Limb (tissue), 2 donors: ENCODE data around the gene TNNT3.
A peak's percentile ranks its signal among the peaks of the same experiment; 100 is the strongest.
"Not testable (repeated sequence)": the region's sequence is repeated elsewhere in the genome, so short reads cannot be mapped to it uniquely, and the experiment has no call there.

Experiments
- DNase-seq, 2 donors: peaks; one replicate each; pipeline ENCODE4 v3.0.0-alpha.2; 2016; ENCODE audit errors: extremely low spot score in 2 of 2

TNNT3 gene

DNA sequence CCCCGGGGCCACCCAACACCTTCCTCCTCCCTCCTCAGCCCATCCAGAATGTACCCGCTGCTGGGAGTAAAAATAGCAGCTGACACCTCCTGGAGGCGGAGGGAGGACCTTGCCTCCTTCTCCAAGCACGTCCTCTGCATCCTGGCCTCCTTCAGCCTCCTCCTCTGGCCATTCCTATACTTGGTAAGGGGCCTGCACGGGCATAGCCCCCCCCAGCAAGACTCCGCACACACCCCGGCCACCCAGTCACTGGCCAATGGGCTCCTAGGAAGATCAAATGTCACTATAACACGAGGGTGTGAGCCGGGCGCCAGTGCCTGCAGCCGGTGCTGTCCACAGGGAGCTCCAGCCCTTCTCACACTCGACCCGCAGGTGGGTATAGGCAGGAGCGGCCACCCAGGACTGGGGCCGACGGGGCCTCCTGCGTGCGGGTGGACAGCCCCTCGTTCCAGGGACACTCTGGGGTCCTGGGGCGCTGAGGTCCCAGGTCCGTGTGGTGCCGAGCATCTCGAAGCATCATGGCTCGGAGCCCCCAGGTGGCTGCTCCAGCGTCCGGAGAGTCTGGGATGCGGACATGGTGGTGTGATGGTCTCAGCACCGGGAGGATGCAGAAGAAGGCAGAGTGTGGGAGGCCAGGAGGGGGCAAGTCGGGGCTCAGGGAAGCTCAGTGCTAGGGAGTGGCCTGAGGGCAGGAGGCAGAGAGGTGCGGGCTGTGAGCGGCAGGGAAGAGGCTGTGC is at the start of gene TNNT3:
TSS of gene TNNT3 (plus strand) at position 313 of the 737 bp plus-strand sequence. CDS start 3,172 bp downstream, outside the sequence.
- DNase-seq: peak in 1 of 2 donors; percentile 52

DNA sequence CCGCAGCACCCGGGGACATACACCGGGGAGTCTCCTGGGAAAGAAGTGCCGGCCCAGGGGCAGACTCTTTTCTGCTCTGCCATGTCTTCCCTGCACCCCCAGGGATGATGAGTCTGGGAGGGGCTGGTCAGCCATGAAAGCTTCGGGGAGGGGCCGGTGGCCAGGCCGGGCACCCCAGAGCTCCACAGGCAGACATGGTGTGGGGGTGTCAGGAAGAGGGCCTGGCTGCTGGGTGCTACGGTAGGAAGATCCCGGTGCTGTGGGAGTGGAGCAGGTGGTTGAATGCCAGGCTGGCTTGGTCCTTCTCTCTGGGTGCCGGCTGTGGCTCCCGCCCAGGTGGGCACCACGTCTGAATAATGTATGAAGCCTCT is 49.2 kb upstream of the TNNT3 start:
- DNase-seq: no peak

DNA sequence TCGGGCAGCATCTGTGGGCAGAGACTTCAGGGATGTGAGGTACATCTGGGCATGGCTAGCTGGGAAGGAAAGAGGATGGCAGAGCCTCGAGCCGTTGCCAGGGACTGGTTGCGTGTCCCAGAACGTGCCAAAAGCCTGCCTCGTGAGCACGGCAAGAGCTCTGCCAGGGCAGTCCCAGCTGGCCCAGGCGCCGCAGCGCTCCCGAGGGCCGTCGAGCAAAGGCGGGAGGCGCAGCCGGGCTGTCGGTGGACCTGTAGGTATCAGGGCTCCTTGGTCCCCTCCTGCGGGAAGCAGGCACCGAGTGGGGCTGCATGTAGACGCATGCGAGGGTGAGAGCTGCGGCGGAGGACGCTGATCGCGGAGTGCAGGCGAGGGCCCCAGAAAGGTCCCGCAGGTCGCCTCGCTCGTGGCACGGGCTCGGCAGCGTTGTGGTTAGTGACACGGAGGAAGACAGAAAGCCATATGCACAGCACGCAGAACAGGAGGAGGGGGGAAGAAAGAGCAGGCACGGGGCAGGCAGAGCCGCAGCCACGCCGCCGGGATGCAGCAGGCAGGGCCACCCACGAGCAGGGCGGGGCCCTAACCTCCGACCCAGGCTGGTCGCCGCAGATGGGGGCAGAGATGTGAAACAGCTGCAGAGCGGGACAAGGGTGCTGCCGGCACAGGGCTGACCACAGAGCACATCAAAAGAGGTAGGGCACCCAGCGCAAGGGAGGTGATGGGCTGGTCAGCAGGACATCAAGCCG is 48.6 kb upstream of the TNNT3 start:
- DNase-seq: no peak

DNA sequence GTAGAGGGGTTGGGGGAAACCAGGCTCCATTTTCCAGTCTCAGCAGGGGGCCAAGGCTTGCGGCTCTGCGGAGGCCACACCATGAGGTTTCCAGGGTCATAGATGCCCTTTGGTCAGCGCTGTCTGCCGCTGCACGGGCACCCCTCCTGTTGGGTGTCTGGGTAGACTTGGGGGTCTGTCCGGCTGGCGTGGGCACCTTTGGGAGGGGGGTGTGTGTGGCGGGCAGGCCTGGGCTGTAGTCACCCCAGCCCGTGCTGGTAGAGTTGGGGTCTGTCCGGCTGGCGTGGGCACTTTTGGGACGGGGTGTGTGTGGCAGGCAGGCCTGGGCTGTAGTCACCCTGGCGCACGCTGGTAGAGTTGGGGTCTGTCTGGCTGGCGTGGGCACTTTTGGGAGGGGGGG is 48.0 kb upstream of the TNNT3 start:
- no peak for DNase-seq

DNA sequence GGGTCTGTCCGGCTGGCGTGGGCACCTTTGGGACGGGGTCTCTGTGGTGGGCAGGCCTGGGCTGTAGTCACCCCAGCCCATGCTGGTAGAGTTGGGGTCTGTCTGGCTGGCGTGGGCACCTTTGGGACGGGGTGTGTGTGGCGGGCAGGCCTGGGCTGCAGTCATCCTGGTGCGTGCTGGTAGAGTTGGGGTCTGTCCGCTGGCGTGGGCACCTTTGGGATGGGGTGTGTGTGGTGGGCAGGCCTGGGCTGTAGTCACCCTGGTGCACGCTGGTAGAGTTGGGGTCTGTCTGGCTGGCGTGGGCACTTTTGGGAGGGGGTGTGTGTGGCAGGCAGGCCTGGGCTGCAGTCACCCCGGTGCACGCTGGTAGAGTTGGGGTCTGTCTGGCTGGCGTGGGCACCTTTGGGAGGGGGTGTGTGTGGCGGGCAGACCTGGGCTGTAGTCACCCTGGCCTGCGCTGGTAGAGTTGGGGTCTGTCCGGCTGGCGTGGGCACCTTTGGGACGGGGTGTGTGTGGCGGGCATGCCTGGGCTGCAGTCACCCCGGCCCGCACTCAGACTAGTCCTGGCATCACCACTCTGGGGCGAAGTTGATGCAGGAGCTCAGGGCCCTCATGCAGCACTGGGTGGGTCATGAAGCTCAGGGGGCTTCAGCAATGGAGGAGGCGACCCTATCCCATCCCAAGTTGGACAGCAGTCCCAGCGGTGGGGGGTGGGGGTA is 47.1 kb upstream of the TNNT3 start:
- DNase-seq: no peak

DNA sequence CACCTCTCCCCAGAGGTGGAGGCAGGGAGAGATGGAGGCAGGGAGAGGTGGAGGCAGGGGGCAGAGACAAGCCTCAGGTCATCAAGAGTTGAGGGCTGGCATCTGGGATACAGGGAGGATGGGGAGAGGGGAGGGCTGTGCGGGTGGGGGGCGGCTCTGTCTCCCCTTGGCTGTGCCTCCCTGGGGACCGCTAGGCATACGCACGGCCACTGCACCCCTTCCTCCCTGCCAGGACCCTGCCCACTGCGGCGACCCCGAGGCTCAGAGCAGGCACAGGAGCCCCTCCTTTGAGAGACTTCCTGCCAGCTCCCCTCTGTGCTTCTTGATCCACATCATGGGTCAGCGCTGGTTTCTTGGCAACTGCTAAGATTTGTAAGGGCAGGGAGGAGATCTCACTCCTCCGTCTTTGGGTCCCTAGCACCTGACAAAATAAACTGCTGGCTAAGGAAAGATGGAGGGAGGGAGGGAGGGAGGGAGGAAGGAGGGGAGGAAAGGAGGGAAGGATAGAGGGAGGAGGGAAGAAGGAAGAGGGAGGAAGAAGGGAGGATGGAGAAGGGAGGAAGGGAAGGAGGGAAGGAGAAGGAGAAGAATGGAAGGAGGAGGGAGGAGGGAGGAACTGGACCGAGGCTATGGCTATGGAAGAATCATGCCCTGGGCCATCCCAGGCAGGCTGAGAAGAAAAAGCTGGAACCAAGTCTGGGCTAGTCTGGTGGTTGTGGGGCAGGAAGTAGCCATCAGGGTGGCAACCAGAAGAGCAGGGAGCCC is 46.3 kb upstream of the TNNT3 start:
- DNase-seq: peak in 1 of 2 donors; percentile 30

DNA sequence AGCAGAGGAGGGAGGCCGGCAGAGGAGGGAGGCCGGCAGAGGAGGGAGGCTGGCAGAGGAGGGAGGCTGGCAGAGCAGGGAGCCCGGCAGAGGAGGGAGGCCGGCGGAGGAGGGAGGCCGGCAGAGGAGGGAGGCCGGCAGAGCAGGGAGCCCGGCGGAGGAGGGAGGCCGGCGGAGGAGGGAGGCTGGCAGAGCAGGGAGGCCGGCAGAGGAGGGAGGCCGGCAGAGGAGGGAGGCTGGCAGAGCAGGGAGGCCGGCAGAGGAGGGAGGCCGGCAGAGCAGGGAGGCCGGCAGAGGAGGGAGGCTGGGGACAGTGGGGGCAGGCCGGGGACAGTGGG is 45.7 kb upstream of the TNNT3 start:
- DNase-seq: not testable (repeated sequence)

DNA sequence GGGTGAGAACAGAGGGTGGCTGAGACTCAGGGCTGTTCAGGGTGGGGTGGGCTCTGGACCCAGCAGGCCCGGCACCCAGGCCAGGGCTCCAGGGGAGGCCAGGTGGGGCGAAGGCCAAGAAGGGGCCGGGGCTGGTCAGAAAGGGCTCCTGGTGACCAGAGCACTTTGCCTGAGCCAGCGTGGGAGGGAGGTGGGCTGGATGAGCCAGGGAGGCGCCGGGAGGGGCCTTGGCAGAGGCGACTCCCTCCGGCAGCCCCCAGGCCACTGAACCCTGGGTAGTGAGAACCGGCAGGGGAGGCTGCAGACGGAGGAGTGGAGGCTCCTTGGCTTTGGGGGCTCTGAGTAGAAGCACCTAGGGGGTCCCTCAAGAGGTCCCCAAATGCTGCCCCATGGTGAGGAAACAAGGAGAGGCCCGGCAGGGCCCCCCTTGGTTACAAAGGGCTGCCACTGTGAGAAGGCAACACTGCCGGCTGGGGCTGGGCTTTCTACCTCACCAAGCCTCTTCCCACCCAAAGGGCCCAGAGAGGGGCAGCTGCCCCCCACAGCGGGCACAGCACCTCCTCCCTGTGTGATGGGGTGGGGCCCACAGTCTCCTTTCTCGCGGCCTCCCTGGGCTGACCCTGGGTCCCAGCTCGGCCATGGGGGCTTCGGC is 44.9 kb upstream of the TNNT3 start:
- not testable (repeated sequence) for DNase-seq

DNA sequence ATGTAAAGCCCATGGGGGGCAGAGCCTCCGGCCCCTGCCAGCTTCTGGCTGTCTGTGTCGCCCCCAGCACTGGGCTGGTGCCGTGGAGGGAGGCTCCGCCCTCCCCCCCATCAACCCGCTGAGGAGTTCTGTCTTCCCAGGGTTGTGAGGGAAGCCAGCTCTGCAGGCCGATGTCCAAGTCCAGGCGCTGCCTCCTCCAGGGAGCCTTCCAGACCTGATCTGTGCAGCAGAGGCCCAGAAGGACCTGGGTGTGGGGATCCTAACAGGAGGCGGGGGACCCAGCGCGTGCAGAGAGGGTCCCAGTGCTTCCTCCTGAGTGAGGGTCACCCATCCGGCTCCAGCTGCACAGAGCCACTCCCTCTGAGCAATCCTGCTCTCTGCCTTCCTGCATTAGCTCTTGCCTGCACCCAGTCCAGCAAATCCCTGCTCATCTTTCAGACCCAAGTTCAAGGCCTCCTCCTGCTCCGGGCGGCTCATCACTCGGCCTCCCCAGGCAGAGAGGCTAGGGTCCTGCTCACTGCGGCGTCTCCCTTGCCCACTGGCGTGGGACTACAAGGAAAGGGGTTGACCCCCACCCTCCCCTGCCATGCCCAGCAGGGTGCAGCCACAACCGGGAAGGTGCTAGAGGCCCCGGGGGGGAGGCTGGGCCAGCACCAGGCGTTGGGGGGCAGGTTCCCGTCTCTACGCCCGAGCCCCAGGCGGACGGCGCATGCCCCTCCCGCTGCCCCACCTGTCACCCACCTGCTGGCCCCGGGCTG is 44.2 kb upstream of the TNNT3 start:
- no peak for DNase-seq

DNA sequence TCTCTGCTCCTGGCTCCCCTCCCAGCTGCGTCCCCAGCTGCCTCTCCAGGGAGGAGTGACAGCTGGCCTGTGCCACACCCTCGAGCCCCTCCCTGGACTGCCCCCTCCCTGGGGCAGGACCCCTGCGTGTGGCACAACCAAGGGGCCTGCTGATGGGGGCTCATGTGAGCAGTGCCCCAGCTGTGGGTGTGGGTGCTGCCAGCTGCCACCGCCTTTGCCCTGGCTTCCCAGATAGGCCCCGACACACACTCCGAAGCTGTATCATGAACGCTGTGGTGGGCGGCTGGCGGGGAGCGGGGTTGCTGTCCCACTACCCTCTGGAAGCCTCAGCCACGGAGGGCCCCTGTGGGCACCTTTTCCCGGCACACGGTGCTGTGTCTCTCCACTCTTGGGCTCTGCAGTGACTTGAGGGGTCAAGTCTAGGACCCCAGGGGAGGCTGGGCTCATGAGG is 43.6 kb upstream of the TNNT3 start:
- not testable (repeated sequence) for DNase-seq

DNA sequence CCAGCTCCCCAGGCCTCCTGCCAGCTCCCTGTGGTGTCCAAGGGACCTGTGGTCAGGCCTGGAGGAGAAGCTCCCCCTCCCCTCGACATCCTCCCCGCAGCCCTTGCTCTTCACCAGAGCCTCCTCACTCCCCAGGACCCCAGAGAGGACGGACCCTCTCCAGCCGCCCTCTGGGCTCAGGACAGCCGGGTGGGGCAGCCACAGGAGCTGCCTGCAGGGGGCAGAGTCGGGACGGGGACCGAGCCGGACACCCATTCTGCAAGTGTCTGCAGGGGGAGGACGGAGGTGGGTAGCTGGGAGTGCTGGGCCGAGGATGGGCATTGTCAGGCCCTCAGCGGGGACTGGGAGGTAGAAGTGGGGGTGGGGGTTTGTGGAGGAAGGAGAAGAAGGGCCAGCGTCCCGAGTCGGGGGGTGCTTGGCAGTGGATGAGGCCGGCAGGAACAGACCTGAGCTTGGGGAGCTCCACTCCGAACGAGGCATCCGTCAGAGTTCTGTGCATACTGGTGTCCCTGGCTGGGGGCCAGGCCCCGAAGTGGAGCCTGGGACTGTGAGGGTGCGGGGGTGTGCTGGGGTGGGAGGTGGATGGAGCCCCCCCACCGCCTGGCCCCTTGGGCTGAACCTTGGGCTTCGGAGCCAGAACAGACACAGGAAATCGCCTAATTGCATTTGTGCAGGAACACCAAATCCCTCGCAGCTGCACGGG is 43.0 kb upstream of the TNNT3 start:
- DNase-seq: peak; percentile 79 to 82

DNA sequence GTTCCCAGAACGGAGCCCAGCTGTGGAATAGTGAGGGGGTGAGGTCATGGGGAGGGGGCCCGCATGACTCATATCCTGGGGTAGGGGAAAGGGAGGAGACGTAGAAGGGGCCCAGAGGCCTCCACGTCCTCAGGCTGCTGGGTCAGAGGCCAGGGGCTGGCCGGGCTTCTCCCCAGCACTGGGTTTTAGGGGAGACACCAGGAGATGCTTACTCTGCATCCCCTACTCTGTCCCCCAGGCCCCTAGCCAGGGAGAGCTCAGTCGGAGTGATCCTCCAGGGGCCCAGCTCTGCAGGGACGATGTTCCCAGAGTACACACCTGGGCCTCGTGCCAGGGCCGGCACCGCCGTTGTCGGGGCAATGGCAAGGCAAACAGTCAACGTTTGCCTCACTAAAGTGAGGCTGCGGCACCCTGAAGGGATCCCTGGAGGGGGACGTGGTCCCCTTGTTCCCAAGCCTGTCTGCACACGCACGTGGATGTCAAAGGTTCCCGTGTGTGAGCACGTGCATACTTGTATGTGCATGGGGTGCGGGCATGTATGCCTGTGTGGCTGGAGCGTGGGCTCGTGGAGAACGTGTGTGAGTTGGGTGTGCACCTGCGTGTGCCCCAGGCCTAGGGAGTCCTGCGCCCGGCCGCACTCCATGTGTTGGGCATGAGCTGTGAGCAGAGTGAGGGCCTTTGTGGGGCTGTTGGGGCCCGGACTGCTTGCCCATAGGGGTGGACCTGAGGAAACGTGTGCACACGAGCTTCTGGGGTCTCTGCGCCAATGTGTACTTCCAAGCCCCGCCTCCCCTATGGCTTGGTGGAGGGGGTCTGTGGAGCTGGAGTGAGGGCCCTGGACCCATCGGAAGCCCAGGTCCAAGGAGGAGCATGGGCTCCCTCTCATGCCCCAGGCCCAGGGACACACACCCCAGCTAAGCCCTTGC is 42.0 kb upstream of the TNNT3 start:
- DNase-seq: peak; percentile 55 to 69

DNA sequence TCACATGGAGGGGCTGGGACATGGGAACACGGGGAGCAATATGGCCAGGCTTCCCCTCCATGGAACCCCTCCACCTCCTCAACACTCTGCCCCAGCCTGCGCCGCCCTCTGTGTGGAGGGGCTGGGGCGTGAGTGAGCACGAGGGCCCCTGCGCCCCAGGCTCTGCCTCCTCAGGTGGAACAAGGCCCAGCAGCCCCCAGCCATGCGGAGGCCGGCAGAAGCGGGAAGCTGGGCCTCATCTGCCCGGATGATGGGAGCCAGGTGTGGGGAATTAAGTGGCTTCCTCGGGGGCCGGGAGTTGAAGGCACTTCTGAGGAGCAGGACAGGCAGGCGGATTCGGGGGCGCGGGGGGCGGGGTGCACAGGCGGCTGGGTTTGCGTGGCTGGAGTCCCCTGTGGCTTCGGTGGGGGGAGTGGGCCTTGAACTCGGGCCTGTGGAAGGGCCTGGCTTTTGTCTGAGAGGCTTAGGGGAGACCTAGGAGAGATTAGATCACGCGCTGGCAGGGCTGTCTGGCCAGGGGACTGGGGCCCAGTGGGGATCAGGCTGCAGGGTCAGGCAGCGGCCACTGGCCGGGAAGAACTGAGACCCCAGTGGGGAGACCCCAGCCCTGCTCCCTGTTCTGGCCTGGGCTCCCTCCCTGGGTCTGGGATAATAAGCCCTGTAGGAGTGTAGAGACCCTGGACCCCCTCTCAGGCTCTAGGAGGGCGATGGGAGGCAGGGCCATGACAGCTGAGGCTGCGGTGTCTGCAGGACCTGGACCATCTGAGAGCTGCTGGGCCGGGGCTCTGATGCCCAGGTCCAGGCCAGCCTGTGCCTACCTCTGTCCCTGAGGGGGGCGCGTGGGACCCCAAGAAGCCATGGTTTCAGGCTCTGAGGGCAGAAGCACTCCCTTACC is 41.1 kb upstream of the TNNT3 start:
- DNase-seq: peak; percentile 64 to 81

DNA sequence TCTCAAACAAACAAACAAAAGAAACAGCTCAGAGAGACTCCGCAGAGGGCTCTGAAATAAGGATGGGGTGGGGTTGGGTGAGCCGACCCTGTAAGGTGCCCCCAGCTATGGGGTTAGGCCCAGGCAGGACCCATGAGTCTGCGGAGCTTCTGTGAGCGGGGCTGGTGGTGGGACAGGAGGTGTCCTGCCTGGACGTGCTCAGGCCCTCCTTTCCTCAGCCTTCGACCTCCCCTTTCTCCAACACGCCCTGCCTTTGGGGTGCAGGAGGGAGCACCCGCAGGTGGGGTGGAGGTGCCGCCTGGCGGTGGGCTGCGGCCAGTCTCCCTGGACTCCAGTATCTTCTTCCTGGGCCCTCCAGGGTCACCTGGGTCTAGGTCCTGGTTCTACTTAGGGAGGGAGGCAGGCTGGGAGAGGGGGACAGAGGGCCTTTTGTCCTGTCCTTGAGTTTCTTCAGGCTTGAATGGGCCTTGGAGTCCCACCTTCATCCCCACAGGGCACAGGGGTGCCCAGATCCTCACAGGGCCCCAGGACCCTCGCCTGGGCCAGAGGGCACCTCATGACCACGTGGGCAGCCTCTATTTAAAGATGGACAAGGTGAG is 40.1 kb upstream of the TNNT3 start:
- DNase-seq: peak in 1 of 2 donors; percentile 31

DNA sequence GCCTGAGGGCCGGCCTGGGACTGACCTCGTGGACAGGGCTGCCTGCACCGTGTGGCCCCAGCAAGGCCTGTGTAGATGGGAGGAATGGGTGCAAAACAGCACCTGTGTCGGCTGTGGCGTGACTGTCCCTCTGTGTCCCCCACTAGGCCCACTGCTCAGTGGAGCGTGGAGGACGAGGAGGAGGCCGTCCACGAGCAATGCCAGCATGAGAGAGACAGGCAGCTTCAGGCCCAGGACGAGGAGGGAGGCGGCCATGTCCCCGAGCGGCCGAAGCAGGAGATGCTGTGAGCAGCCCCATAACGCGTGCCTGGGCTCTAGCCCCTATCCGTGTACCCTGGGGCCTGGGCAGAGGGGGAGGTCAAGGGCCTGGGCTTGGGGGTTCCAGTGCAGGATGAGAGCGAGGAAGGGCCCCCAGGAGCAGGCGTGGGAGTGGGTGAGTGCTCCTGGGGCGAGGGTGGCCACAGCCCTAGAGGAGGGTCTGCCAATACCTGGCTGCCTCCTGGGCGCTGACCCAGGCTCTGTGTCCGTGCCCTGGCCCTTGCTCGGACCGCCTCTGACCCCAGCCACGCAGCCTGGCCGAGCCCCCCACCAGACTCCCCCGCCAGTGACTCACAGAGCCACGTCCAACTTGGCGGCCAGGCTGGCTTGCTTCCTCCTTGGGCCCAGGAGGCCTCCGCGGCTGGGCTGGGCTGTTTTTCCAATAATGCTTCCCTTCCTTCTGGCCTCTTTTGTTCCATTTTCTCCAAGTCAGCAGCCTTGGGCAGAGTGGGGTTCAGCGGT is 39.4 kb upstream of the TNNT3 start:
- peak; percentile 53 to 78 for DNase-seq

DNA sequence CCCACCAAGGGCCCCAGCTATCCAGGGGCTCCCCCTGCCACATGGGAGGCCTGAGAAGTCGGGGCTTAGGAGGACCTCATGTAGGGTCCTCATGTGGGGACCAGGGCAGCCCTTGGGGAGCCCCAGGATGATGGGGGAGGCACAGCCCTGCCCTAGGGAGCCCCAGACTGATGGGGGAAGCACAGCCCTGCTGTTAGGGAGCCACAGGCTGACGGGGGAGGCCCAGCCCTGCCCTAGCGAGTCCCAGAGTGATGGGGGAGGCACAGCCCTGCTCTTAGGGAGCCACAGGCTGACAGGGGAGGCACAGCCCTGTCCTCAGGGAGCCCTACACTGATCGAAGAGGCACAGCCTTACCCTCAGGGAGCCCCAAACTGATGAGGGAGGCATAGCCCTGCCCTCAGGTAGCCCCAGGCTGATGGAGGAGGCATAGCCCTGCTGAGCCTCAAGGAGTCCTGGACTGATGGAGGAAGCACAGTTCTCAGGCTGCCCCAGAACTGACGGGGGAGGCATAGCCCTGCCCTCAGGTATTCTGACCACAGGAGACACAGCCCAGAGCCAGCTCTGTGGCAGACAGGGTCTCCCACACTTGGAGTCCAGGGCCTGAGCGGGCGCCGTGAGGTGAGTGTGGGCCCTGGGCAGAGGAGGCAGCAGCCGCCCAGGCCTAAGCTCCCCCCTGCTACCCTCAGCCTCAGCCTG is 38.6 kb upstream of the TNNT3 start:
- DNase-seq: no peak
